ENCODE data around the gene SMIM14. TPM values are rescaled to one million over a fixed set of nuclear protein-coding genes. Genes with fewer than 3 reads are reported as not detected.
A peak's percentile ranks its signal among the peaks of the same experiment; 100 is the strongest.
"Not testable (repeated sequence)": the region's sequence is repeated elsewhere in the genome, so short reads cannot be mapped to it uniquely, and the experiment has no call there.

Gene SMIM14
- total RNA-seq, 3 donors from 2014 or later = 0.51 to 1.6 (median 0.98) TPM

GRCh38 chr4:39548425-39549067 lies 90.1 kb downstream of the SMIM14 start:
- ATAC-seq = no peak
- H3K36me3 Mint-ChIP-seq (ENCODE audit: insufficient read depth) = peaks cover 1% of the 10 kb centered on the region
- H3K9me3 Mint-ChIP-seq = no peaks in the 10 kb centered on the region
- H3K27me3 Mint-ChIP-seq (ENCODE audit: low read depth) = no peaks in the 10 kb centered on the region
- no peaks in the 10 kb centered on the region for H3K4me1 Mint-ChIP-seq (ENCODE audit: low read depth)
- no peak for DNase-seq
- H3K4me3 Mint-ChIP-seq = no peak overlapping the region

DNA sequence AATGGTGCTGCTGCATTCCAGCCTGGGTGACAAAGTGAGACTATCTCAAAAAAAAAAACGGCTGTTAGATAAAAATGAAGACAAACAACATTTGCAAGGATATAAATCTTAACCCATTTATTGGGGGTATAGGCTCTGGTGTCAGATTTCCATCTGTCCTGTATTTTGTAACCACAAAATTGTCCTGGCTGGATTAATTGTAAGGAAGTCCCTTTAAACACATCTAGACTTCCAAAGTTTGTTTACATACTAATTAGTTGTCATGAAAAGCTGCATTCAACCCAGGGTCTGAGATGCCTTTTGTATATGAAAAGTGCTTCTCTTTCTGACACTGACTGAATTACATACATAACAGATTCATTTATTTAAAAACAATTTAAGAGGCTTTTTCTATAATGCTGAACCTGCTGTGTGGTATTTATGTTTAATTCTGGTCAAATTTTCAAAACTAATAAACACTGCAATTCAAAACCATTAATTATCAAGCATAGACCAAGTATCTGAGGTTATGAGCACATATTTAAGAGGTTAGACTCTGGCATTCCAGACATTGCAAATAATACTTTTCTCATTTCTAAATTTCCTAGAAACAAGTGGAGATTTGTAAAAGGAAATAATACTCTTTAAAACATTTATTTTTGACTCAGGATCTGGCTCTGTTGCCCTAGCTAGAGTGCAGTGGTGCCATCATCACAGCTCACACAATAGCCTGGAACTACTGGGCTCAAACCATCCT lies 93.9 kb downstream of the SMIM14 start:
- no peak overlapping the region for H3K4me3 Mint-ChIP-seq
- ATAC-seq = no peak
- no peaks in the 10 kb centered on the region for H3K36me3 Mint-ChIP-seq (ENCODE audit: insufficient read depth)

GRCh38 chr4:39544080-39544479 lies 94.6 kb downstream of the SMIM14 start:
- not testable (repeated sequence) for ATAC-seq; H3K27me3 Mint-ChIP-seq (ENCODE audit: low read depth); H3K4me3 Mint-ChIP-seq; DNase-seq; H3K4me1 Mint-ChIP-seq (ENCODE audit: low read depth); H3K9me3 Mint-ChIP-seq; H3K36me3 Mint-ChIP-seq (ENCODE audit: insufficient read depth)

More for the DNA sequence above, 93.9 kb downstream of the SMIM14 start:
- no peaks in the 10 kb centered on the region for H3K27me3 Mint-ChIP-seq (ENCODE audit: low read depth)
- no peaks in the 10 kb centered on the region for H3K4me1 Mint-ChIP-seq (ENCODE audit: low read depth)
- H3K9me3 Mint-ChIP-seq = no peaks in the 10 kb centered on the region
- DNase-seq = no peak

GRCh38 chr4:39543034-39543433 lies 95.6 kb downstream of the SMIM14 start:
- Mint-ChIP-seq H3K4me1 (ENCODE audit: low read depth) (no peaks in the 10 kb centered on the region), H3K36me3 (ENCODE audit: insufficient read depth) (no peaks in the 10 kb centered on the region), H3K4me3 (no peak overlapping the region), H3K9me3 (no peaks in the 10 kb centered on the region), H3K27me3 (ENCODE audit: low read depth) (no peaks in the 10 kb centered on the region)
- DNase-seq (no peak), ATAC-seq (no peak)

DNA sequence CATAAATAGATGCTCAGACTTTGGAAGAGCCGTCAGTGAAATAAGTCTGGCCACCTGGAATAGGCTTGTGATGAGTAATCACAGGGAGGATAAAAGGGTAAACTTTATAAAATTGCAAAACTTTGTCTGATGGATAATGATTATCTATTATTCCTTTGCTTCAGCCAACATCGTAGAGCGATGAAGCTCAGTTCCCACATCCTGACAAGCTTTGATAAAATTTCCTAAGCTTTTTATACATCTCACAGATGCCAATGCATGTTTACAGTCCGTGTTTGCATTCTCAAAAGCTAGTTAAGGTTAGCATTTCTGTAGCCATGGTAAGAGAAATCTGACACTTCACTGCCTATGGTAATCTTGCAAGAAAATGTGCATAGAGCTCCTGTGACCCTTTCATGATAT lies 96.1 kb downstream of the SMIM14 start:
- Mint-ChIP-seq H3K4me3 (no peak overlapping the region), H3K27me3 (ENCODE audit: low read depth) (no peaks in the 10 kb centered on the region), H3K4me1 (ENCODE audit: low read depth) (no peaks in the 10 kb centered on the region), H3K36me3 (ENCODE audit: insufficient read depth) (no peaks in the 10 kb centered on the region), H3K9me3 (no peaks in the 10 kb centered on the region)
- ATAC-seq (no peak), DNase-seq (no peak)

DNA sequence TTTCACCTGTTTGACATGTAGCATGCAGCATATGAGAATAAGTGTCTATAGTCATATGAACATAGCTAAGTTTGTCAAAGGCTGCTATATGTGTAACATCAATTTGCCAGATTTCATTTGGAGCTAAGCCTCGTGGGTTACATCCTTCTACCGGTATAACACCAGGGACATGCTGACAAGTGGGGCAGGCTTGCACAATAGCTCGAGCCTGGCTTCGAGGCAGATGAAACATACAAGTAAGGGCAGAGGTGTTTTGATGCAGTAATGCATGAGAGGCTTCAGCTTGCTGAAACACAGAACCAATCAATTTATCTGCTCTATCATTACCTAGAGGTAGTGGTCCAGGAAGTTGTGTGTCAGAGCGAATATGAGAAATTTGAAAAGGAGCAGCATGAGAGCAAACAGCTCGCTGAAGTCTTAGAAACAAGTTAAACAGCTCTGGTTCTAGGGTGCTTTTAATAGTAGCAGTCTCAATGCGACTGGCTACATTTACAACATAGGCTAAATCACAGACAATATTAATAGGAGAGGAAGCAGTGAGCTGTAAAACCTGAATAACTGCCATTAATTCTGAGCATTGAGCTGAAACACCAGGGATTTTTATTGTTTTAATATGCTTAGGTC lies 96.6 kb downstream of the SMIM14 start:
- H3K4me1 Mint-ChIP-seq (ENCODE audit: low read depth) = no peaks in the 10 kb centered on the region
- H3K27me3 Mint-ChIP-seq (ENCODE audit: low read depth) = no peaks in the 10 kb centered on the region
- H3K9me3 Mint-ChIP-seq = no peaks in the 10 kb centered on the region
- no peak for ATAC-seq
- no peak overlapping the region for H3K4me3 Mint-ChIP-seq
- H3K36me3 Mint-ChIP-seq (ENCODE audit: insufficient read depth) = no peaks in the 10 kb centered on the region
- DNase-seq = no peak

DNA sequence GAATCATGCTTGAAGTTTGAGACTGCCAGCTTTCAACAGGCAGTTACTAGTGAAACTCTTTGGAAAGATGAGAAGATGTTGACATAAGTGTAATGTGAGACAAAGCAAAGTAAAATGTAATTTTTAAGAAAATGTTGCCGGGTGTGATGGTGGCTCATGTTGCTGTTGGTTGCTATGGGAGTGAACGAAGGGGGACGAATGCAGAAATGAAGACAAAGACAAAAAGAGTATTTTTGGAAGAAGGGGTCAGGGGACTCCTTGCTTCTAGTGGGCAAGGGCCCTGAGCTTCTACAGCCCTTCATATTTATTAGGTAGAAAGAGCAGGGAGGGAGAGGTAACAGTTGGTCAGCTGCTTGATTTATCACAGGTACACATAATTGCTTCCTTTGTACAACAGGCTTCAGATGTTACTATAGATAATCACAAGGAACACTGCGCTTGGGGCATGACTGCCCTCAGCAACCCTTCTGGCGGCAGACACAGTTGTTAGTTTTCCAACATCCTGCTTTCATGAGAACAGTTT lies 99.5 kb downstream of the SMIM14 start:
- H3K27me3 Mint-ChIP-seq (ENCODE audit: low read depth) = no peaks in the 10 kb centered on the region
- ATAC-seq (no peak), DNase-seq (no peak)
- no peaks in the 10 kb centered on the region for H3K4me1 Mint-ChIP-seq (ENCODE audit: low read depth)
- no peaks in the 10 kb centered on the region for H3K9me3 Mint-ChIP-seq
- peaks cover 7% of the 10 kb centered on the region for H3K36me3 Mint-ChIP-seq (ENCODE audit: insufficient read depth)
- no peak overlapping the region for H3K4me3 Mint-ChIP-seq

DNA sequence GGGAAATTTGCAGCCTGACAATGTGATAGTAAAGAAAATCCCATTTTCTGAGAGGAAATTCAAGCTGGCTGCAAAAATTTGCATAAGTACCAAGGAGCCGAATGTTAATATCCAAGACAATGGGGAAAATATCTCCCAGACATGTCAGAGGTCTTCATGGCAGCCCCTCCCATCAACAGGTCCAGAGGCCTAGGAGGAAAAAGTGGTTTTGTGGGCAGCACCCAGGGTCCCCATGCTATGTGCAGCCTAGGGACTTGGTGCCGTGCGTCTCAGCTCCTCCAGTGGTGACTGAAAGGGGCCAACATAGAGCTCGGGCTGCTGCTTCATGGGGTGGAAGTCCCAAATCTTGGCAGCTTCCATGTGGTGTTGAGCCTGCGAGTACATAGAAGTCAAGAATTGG lies 105.1 kb downstream of the SMIM14 start:
- H3K4me3 Mint-ChIP-seq = no peak overlapping the region
- peaks cover 22% of the 10 kb centered on the region for H3K9me3 Mint-ChIP-seq
- ATAC-seq (no peak), DNase-seq (no peak)
- H3K27me3 Mint-ChIP-seq (ENCODE audit: low read depth) = no peaks in the 10 kb centered on the region
- H3K36me3 Mint-ChIP-seq (ENCODE audit: insufficient read depth) = peaks cover 25% of the 10 kb centered on the region
- no peaks in the 10 kb centered on the region for H3K4me1 Mint-ChIP-seq (ENCODE audit: low read depth)

- H3K27me3 Mint-ChIP-seq (ENCODE audit: low read depth); H3K4me1 Mint-ChIP-seq (ENCODE audit: low read depth); ATAC-seq; DNase-seq; H3K4me3 Mint-ChIP-seq: not testable (repeated sequence)
- Mint-ChIP-seq H3K9me3 (peaks cover 22% of the 10 kb centered on the region), H3K36me3 (ENCODE audit: insufficient read depth) (peaks cover 25% of the 10 kb centered on the region)
These were observed 106.4 kb downstream of the SMIM14 start for GRCh38 chr4:39532237-39532636.

DNA sequence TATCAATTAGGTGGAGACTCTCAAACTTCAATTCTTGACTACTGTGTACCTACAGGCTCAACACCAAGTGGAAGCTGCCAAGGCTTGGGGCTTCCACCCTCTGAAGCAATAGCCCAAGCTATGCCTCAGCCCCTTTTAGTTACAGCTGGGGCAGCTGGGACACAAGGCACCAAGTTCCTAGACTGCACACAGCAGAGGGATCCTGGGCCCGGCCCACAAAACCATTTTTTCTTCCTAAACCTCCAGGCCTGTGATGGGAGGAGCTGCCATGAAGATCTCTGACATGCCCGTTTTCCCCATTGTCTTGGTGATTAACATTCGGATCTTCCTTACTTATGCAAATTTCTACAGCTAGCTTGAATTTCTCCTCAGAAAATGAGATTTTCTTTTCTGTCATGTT lies 108.0 kb downstream of the SMIM14 start:
- peaks cover 17% of the 10 kb centered on the region for H3K4me1 Mint-ChIP-seq (ENCODE audit: low read depth)
- no peak overlapping the region for H3K4me3 Mint-ChIP-seq
- no peaks in the 10 kb centered on the region for H3K27me3 Mint-ChIP-seq (ENCODE audit: low read depth)
- DNase-seq (no peak), ATAC-seq (no peak)
- peaks cover 25% of the 10 kb centered on the region for H3K36me3 Mint-ChIP-seq (ENCODE audit: insufficient read depth)
- peaks cover 22% of the 10 kb centered on the region for H3K9me3 Mint-ChIP-seq

DNA sequence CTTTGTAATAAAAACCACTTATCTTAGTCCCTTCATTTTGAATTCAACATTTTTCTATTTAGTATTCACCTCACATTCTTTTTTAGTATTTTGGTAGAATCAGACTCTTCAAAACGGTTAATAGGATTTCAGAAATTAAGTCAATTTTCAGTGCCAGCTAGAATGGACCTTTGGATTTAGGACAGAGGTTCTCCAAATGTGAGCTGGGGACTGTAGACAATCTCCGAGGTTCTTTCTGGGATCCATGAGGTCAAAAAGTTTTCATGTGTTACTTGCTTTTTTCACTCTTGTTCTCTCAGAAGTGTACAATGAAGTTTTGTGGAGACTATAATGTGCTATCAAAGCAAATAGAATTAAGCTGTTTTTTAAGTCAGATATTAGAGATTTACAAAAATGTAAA lies 109.1 kb downstream of the SMIM14 start:
- Mint-ChIP-seq H3K4me3 (no peak overlapping the region), H3K27me3 (ENCODE audit: low read depth) (no peaks in the 10 kb centered on the region), H3K4me1 (ENCODE audit: low read depth) (peaks cover 18% of the 10 kb centered on the region), H3K9me3 (peaks cover 22% of the 10 kb centered on the region), H3K36me3 (ENCODE audit: insufficient read depth) (peaks cover 22% of the 10 kb centered on the region)
- ATAC-seq (no peak), DNase-seq (no peak)

DNA sequence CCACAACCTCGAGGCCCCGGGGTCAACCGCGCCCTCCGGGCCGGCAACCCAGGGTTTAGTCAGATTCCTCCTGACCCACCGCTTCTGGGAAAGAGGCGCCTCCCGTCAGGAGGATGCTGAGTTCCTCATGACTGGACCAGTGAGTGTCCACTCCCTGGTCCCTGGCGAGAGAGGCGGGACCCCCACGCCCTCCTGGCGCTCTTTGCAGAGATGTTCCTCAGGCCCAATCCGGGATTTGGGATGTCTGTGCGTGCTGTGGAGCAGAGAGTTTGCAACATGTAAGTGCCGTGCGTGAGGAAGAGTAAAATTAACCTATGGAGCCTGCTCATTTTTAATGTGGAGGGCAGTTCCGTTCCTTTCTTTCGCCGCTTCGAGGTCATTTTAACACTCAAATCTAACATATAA lies 110.6 kb downstream of the SMIM14 start:
- Mint-ChIP-seq H3K4me3 (peak overlapping the region; percentile 99), H3K9me3 (peaks cover 22% of the 10 kb centered on the region), H3K36me3 (ENCODE audit: insufficient read depth) (peaks cover 18% of the 10 kb centered on the region), H3K27me3 (ENCODE audit: low read depth) (no peaks in the 10 kb centered on the region), H3K4me1 (ENCODE audit: low read depth) (peaks cover 18% of the 10 kb centered on the region)
- no peak for ATAC-seq
- no peak for DNase-seq

DNA sequence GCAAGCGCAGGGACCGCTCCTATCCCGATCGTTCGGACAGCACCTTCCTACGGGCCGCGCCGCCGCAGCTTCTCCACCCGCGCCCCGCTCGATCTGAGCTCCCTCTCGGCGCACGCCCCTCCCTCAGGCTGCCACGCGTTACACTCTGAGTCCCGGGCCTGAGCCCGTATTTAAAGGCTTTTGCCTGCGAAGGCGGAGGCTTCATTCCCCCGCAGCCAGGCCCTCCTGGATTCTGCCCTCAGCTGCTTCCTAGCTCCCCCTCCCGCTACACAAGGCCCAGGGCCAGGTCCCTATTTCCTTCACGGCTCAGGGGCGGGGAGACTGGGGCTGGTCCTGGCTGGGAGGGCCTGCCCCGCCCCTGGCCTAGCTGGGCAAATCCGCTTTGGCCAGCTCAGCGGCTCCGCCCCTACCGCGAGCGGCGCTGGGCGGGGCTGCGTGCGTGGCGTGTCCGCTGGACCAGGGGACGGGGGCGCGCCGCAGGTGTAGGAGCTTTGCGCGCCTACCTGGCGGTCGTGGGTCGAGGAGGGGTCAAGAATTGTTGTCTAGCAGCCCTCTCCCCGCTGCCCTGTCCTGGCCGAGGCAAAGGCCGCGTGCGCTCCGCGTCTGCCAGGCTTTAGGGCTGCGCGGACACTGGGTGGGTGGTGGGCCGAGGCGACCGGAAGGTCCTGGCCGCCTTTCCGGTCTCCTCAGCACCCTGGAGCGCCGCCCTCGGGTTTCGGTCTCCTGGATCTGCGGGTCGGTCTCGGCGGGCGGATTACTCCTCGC lies 111.2 kb downstream of the SMIM14 start, which contains the start of gene UGDH:
TSS of gene UGDH (minus strand) at position 144 of the 765 bp plus-strand sequence. CDS start 5,927 bp downstream, outside the sequence.
- H3K4me1 Mint-ChIP-seq (ENCODE audit: low read depth) = peaks cover 18% of the 10 kb centered on the region
- H3K36me3 Mint-ChIP-seq (ENCODE audit: insufficient read depth) = peaks cover 15% of the 10 kb centered on the region
- ATAC-seq (peak; percentile 99 to 100), DNase-seq (peak; percentile 87)
- peak within 1 kb of the TSS; percentile 99 for H3K4me3 Mint-ChIP-seq
- peaks cover 18% of the 10 kb centered on the region for H3K9me3 Mint-ChIP-seq
- H3K27me3 Mint-ChIP-seq (ENCODE audit: low read depth) = no peaks in the 10 kb centered on the region

DNA sequence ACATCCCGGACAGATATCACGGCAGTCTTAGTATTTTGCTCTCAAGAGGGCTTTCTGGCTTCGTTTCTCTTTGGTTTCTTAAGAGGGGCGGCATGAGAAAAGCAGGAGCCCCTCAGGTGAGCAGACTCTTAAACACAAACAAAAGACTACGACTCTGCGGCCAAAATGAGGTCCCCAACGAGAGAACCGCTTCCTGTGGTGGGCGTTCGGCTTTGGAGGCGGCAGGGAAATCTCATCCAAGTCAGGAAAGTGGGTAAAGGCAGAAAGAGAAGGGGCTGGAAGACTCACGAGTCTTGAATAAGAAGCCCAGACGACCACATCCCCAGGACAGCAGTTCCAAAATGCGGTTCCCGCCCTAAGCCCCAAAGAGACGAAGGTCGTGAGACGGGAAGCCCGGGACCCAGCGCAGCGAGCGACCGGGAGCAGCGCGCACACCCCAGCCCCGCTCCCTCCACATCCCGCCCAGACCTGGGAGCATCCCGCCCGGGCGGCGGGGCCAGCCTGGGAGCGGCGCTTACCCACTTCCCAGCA lies 111.8 kb downstream of the SMIM14 start:
- ATAC-seq = peak; percentile 31 to 43
- H3K36me3 Mint-ChIP-seq (ENCODE audit: insufficient read depth) = peaks cover 8% of the 10 kb centered on the region

More for the DNA sequence above, 111.8 kb downstream of the SMIM14 start:
- H3K4me3 Mint-ChIP-seq = peak overlapping the region; percentile 99
- H3K4me1 Mint-ChIP-seq (ENCODE audit: low read depth) = peaks cover 18% of the 10 kb centered on the region
- peaks cover 12% of the 10 kb centered on the region for H3K9me3 Mint-ChIP-seq
- DNase-seq = peak; percentile 7
- H3K27me3 Mint-ChIP-seq (ENCODE audit: low read depth) = no peaks in the 10 kb centered on the region
